ENCODE results near the gene BMERB1.
"Not testable (repeated sequence)": the region's sequence is repeated elsewhere in the genome, so short reads cannot be mapped to it uniquely, and the experiment has no call there.

Gene BMERB1

GRCh38 chr16:15521758-15522509 lies 87.5 kb downstream of the BMERB1 start:
- DNase-seq (ENCODE audit: low spot score), result no peak

GRCh38 chr16:15523092-15523541 lies 88.7 kb downstream of the BMERB1 start:
- DNase-seq (ENCODE audit: low spot score), result no peak

- no peak for DNase-seq (ENCODE audit: low spot score)
Measured at GRCh38 chr16:15523939-15524338, 89.6 kb downstream of the BMERB1 start.

GRCh38 chr16:15524966-15525365 lies 90.6 kb downstream of the BMERB1 start:
- no peak for DNase-seq (ENCODE audit: low spot score)

GRCh38 chr16:15526097-15526496 lies 91.7 kb downstream of the BMERB1 start:
- no peak for DNase-seq (ENCODE audit: low spot score)

GRCh38 chr16:15526731-15527130 lies 92.3 kb downstream of the BMERB1 start:
- no peak for DNase-seq (ENCODE audit: low spot score)

- DNase-seq (ENCODE audit: low spot score), result no peak
Measured at GRCh38 chr16:15529673-15530072, 95.3 kb downstream of the BMERB1 start.

GRCh38 chr16:15530085-15530484 lies 95.7 kb downstream of the BMERB1 start:
- DNase-seq (ENCODE audit: low spot score), result no peak

- no peak for DNase-seq (ENCODE audit: low spot score)
Measured at GRCh38 chr16:15532825-15533224, 98.4 kb downstream of the BMERB1 start.

GRCh38 chr16:15533386-15533785 lies 99.0 kb downstream of the BMERB1 start:
- DNase-seq (ENCODE audit: low spot score), result no peak

GRCh38 chr16:15535772-15536171 lies 101.4 kb downstream of the BMERB1 start:
- no peak for DNase-seq (ENCODE audit: low spot score)

- no peak for DNase-seq (ENCODE audit: low spot score)
Measured at GRCh38 chr16:15536843-15537242, 102.5 kb downstream of the BMERB1 start.

- DNase-seq (ENCODE audit: low spot score), result no peak
Measured at GRCh38 chr16:15538507-15538906, 104.1 kb downstream of the BMERB1 start.

GRCh38 chr16:15539197-15539596 lies 104.8 kb downstream of the BMERB1 start:
- DNase-seq (ENCODE audit: low spot score), result no peak

- DNase-seq (ENCODE audit: low spot score), result no peak
Measured at GRCh38 chr16:15542261-15542660, 107.9 kb downstream of the BMERB1 start.

GRCh38 chr16:15542734-15543347 lies 108.5 kb downstream of the BMERB1 start:
- DNase-seq (ENCODE audit: low spot score), result no peak

GRCh38 chr16:15544405-15544804 lies 110.0 kb downstream of the BMERB1 start:
- DNase-seq (ENCODE audit: low spot score), result no peak

GRCh38 chr16:15545544-15545943 lies 111.2 kb downstream of the BMERB1 start:
- DNase-seq (ENCODE audit: low spot score), result no peak

GRCh38 chr16:15547072-15547767 lies 112.8 kb downstream of the BMERB1 start:
- not testable (repeated sequence) for DNase-seq (ENCODE audit: low spot score)

- no peak for DNase-seq (ENCODE audit: low spot score)
Measured at GRCh38 chr16:15547768-15548096, 113.3 kb downstream of the BMERB1 start.

- no peak for DNase-seq (ENCODE audit: low spot score)
Measured at GRCh38 chr16:15548482-15548891, 114.1 kb downstream of the BMERB1 start.

- no peak for DNase-seq (ENCODE audit: low spot score)
Measured at GRCh38 chr16:15552507-15552906, 118.1 kb downstream of the BMERB1 start.

Measured in SK-N-DZ (cell line).